HAP-1 (cell line): Measurements from ENCODE around the gene SUFU.
A peak's percentile ranks its signal among the peaks of the same experiment; 100 is the strongest.

Source experiments
- DNase-seq, 2 experiments: peaks; one replicate each; pipeline ENCODE4 v3.0.0-alpha.2; 2016 to 2020; ENCODE audit warnings: low spot score in 2 of 2
- H3K27me3 ChIP-seq: fragments of 250-450 bp; sonication (Bioruptor Pico); 2 replicates; pipeline ENCODE4 v1.5.1; 2020; ENCODE audit warnings: low read depth, mild to moderate bottlenecking, moderate library complexity
- H3K36me3 ChIP-seq: fragments of 250-450 bp; sonication (Bioruptor Pico); replicated peaks from 2 replicates; pipeline ENCODE4 v1.5.1; 2020; ENCODE audit warnings: mild to moderate bottlenecking
- H3K4me1 ChIP-seq: fragments of 250-450 bp; sonication (Bioruptor Pico); 2 replicates; pipeline ENCODE4 v1.5.1; 2020; ENCODE audit warnings: mild to moderate bottlenecking
- H3K4me3 ChIP-seq: fragments of 250-450 bp; sonication (Bioruptor Pico); 2 replicates; pipeline ENCODE4 v1.5.1; 2020; ENCODE audit warnings: mild to moderate bottlenecking, moderate library complexity
- H3K9me3 ChIP-seq: fragments of 250-450 bp; sonication (Bioruptor Pico); 2 replicates; pipeline ENCODE4 v1.5.1; 2020; ENCODE audit warnings: mild to moderate bottlenecking, moderate library complexity
- in situ Hi-C: fragments of 300-500 bp; cut with MboI; formaldehyde crosslinking; loops from 3 replicates; pipeline ENCODE4 v1.14.3; 2020; ENCODE audit warnings: low sequenced_read_pairs, inconsistent platforms, mixed read lengths

Gene SUFU

GRCh38 chr10:102645741-102646609 is 142.2 kb downstream of the SUFU start:
- Histone ChIP-seq H3K36me3 (peaks cover 7% of the 10 kb centered on the region), H3K4me3 (peak overlapping the region; percentile 62), H3K4me1 (peaks cover 10% of the 10 kb centered on the region), H3K9me3 (no peaks in the 10 kb centered on the region), H3K27me3 (no peaks in the 10 kb centered on the region)
- DNase-seq = peak; percentile 42 to 73
- in situ Hi-C loops = no loop called here

DNA sequence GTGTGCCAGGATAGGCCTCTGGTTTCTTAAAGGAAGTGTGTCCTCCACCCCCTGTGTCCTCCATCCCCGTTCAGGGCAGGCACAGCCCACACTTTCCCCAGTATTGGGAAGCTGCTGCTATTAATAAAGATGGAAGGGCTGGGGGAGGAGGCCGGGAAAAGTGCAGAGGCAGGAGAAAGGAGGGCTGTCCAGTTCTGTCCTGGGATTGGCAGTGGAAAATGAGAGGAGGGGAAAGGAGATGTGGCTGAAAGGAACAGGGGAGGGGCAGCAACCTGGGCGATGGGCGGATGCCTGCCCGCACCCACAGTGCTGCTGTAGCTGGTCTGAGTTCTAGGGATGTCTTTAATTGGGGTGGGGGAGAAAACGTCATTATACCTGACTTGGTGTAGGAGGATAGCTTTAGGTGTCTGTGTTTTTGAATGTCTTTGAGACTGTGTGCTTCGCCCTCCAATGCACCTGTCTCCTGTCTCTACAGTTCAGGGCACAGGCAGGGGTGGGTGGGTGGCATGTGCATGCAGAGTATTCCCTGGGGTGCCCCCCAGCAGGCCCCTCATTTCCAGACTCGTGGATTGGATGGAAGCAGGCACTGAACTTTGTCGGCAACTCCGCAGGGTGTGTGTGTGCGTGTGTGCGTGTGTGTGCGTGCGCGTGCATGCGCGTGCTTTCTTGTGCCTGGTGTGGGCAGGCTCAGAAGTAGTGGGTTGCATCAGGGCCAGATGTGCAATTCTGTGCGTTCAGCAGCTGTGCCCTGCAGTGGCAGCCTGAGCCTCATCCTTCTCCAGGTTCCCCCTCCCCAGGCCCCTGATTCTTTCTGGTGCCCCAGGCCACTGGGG is 143.1 kb downstream of the SUFU start:
- in situ Hi-C loops = no loop called here
- H3K4me3 ChIP-seq = peak overlapping the region; percentile 62
- H3K4me1 ChIP-seq = peaks cover 5% of the 10 kb centered on the region

DNA sequence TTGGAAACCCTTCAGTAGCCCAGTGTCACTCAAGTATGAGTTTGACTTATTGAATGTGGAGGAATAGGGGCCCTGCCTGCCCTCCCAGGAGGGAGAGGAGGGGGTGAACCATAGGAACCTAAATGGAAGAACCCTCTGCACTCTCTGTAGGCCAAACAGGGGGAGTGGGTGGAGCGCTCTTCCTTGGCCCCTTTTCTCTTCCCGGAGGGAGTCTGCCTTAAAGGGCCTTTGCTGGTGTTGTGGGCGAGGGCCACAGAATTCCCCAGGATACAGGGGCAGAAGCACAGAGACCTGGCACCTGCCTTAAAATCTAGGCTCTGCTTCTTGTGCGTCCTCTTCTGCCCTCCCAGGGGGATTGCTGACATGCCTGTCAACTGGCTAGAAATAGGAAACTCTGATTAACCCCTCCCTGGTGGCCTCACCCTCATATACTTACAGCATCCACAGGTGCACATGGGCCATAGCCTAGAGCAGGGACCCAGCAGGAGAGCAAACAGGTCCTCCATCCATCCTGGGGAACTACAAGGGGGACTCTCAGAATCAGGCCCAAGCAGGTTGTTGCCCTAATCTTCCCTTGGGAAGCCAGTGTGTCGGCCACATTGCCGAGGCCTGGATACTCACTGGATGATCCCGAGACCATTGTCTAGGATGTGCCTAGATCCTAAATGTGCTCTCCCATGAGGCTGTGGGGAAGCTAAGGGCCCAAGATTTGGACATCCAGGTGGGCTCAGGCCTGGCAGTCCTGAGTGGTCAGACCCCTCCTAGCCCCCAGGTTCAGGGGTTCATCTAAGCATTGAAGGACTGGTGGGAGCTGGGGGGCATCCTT is 143.9 kb downstream of the SUFU start:
- no peak for DNase-seq
- Histone ChIP-seq H3K4me3 (no peak overlapping the region), H3K9me3 (no peaks in the 10 kb centered on the region), H3K4me1 (peaks cover 5% of the 10 kb centered on the region), H3K27me3 (no peaks in the 10 kb centered on the region), H3K36me3 (peaks cover 12% of the 10 kb centered on the region)
- in situ Hi-C loops = no loop called here

More for the DNA sequence above, 143.1 kb downstream of the SUFU start:
- Histone ChIP-seq H3K36me3 (peaks cover 12% of the 10 kb centered on the region), H3K27me3 (no peaks in the 10 kb centered on the region), H3K9me3 (no peaks in the 10 kb centered on the region)
- peak; percentile 44 to 74 for DNase-seq

- DNase-seq = no peak
- Histone ChIP-seq H3K4me3 (no peak overlapping the region), H3K4me1 (peaks cover 5% of the 10 kb centered on the region), H3K36me3 (peaks cover 17% of the 10 kb centered on the region), H3K27me3 (no peaks in the 10 kb centered on the region), H3K9me3 (no peaks in the 10 kb centered on the region)
- in situ Hi-C loops = no loop called here
Observed at GRCh38 chr10:102648269-102648888, 144.6 kb downstream of the SUFU start.

- Histone ChIP-seq H3K4me1 (peaks cover 5% of the 10 kb centered on the region), H3K9me3 (no peaks in the 10 kb centered on the region), H3K36me3 (peaks cover 17% of the 10 kb centered on the region), H3K27me3 (no peaks in the 10 kb centered on the region), H3K4me3 (no peak overlapping the region)
- in situ Hi-C loops = no loop called here
- DNase-seq = no peak
Observed at GRCh38 chr10:102648889-102649796, 145.4 kb downstream of the SUFU start.

- in situ Hi-C loops = no loop called here
- no peak for DNase-seq
- no peaks in the 10 kb centered on the region for H3K27me3 ChIP-seq
- no peak overlapping the region for H3K4me3 ChIP-seq
- H3K9me3 ChIP-seq = no peaks in the 10 kb centered on the region
- H3K4me1 ChIP-seq = peaks cover 5% of the 10 kb centered on the region
- peaks cover 23% of the 10 kb centered on the region for H3K36me3 ChIP-seq
Observed at GRCh38 chr10:102649797-102650654, 146.3 kb downstream of the SUFU start.

GRCh38 chr10:102650655-102651454 is 147.1 kb downstream of the SUFU start:
- no peak overlapping the region for H3K4me3 ChIP-seq
- H3K27me3 ChIP-seq = no peaks in the 10 kb centered on the region
- peaks cover 31% of the 10 kb centered on the region for H3K36me3 ChIP-seq
- H3K9me3 ChIP-seq = no peaks in the 10 kb centered on the region
- H3K4me1 ChIP-seq = peaks cover 5% of the 10 kb centered on the region
- in situ Hi-C loops = no loop called here
- no peak for DNase-seq

DNA sequence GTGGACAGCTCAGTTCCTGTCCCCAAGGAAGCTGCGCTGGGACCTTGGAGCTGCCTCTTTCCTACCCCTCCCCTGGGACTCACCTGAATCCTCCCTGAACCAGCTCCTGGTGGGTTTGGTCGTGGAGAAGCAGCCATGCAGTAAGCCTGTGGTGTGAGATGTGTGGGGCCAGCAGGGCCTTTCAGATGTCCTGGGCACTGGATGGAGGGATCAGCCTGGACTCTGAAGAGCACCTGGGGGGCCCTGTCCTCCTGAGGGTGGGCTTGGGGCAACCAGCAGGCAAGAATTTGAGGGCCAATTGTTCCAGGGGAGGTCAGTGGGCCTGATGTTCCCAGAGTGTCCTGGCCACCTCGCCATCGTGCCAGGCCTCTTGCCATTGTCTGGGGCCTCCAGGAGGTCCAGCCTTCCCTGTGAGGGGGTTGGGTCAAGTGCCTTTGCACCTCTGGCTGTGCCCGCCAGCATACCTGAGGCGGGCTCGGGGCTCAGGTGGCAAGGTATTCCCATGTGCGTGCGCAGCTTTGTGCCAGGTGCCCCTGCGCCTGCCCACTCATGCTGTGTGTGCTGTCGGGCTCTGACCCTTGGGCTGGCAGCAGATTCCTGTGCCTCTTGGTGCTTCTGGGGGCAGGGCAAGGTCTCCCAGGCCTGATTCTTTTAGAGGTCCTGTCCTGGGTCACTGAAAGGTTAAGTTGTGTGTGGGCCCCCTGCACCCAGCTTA is 147.8 kb downstream of the SUFU start:
- Histone ChIP-seq H3K9me3 (no peaks in the 10 kb centered on the region), H3K4me1 (peaks cover 5% of the 10 kb centered on the region), H3K36me3 (peaks cover 38% of the 10 kb centered on the region), H3K4me3 (no peak overlapping the region), H3K27me3 (no peaks in the 10 kb centered on the region)
- in situ Hi-C loops = no loop called here
- DNase-seq = no peak

- H3K4me1 ChIP-seq = no peaks in the 10 kb centered on the region; the same call in 1 of the 2 replicates
- no peak overlapping the region for H3K4me3 ChIP-seq
- no peak for DNase-seq
- H3K36me3 ChIP-seq = peaks cover 35% of the 10 kb centered on the region
- H3K9me3 ChIP-seq = no peaks in the 10 kb centered on the region
- in situ Hi-C loops = no loop called here
- no peaks in the 10 kb centered on the region for H3K27me3 ChIP-seq
Observed at GRCh38 chr10:102652170-102652916, 148.6 kb downstream of the SUFU start.

- Histone ChIP-seq H3K36me3 (peaks cover 35% of the 10 kb centered on the region), H3K9me3 (no peaks in the 10 kb centered on the region), H3K4me3 (no peak overlapping the region), H3K27me3 (no peaks in the 10 kb centered on the region), H3K4me1 (no peaks in the 10 kb centered on the region)
- in situ Hi-C loops = no loop called here
- DNase-seq = no peak
Observed at GRCh38 chr10:102653060-102653459, 149.3 kb downstream of the SUFU start.
